ENCODE data around the gene STRBP.
"Not testable (repeated sequence)": the region's sequence is repeated elsewhere in the genome, so short reads cannot be mapped to it uniquely, and the experiment has no call there.

STRBP gene

GRCh38 chr9:123282362-123283047, 14.1 kb upstream of the STRBP start:
- DNase-seq (ENCODE audit: low spot score), result no peak

GRCh38 chr9:123281659-123282350, 13.4 kb upstream of the STRBP start:
- DNase-seq (ENCODE audit: low spot score), result no peak

- DNase-seq (ENCODE audit: low spot score), result not testable (repeated sequence)
These were observed 10.6 kb upstream of the STRBP start for GRCh38 chr9:123278879-123279493.

GRCh38 chr9:123278361-123278760, 10.0 kb upstream of the STRBP start:
- DNase-seq (ENCODE audit: low spot score), result no peak

- no peak for DNase-seq (ENCODE audit: low spot score)
These were observed 8.2 kb upstream of the STRBP start for GRCh38 chr9:123276551-123276950.

- DNase-seq (ENCODE audit: low spot score), result not testable (repeated sequence)
These were observed 2.7 kb upstream of the STRBP start for GRCh38 chr9:123271133-123271532.

- DNase-seq (ENCODE audit: low spot score), result no peak
These were observed 895 bp upstream of the STRBP start for GRCh38 chr9:123269281-123269680.

- DNase-seq (ENCODE audit: low spot score), result peak; percentile 20
These were observed 254 bp downstream of the STRBP start for GRCh38 chr9:123268199-123268464.

GRCh38 chr9:123267481-123268198, 746 bp downstream of the STRBP start:
- no peak for DNase-seq (ENCODE audit: low spot score)

- no peak for DNase-seq (ENCODE audit: low spot score)
These were observed 1.6 kb downstream of the STRBP start for GRCh38 chr9:123266655-123267399.

- no peak for DNase-seq (ENCODE audit: low spot score)
These were observed 2.6 kb downstream of the STRBP start for GRCh38 chr9:123265833-123266232.

GRCh38 chr9:123263227-123263626, 5.2 kb downstream of the STRBP start:
- no peak for DNase-seq (ENCODE audit: low spot score)

GRCh38 chr9:123262338-123262737, 6.0 kb downstream of the STRBP start:
- DNase-seq (ENCODE audit: low spot score), result no peak

GRCh38 chr9:123261006-123261677, 7.2 kb downstream of the STRBP start:
- DNase-seq (ENCODE audit: low spot score), result no peak

GRCh38 chr9:123260340-123260739, 8.0 kb downstream of the STRBP start:
- DNase-seq (ENCODE audit: low spot score), result no peak

GRCh38 chr9:123257276-123257675, 11.1 kb downstream of the STRBP start:
- DNase-seq (ENCODE audit: low spot score), result no peak

- no peak for DNase-seq (ENCODE audit: low spot score)
These were observed 12.7 kb downstream of the STRBP start for GRCh38 chr9:123255718-123256117.

- no peak for DNase-seq (ENCODE audit: low spot score)
These were observed 15.2 kb downstream of the STRBP start for GRCh38 chr9:123253204-123253603.

GRCh38 chr9:123251741-123252140, 16.6 kb downstream of the STRBP start:
- no peak for DNase-seq (ENCODE audit: low spot score)

GRCh38 chr9:123251324-123251723, 17.1 kb downstream of the STRBP start:
- no peak for DNase-seq (ENCODE audit: low spot score)

GRCh38 chr9:123250504-123250903, 17.9 kb downstream of the STRBP start:
- DNase-seq (ENCODE audit: low spot score), result no peak

GRCh38 chr9:123249162-123249561, 19.2 kb downstream of the STRBP start:
- not testable (repeated sequence) for DNase-seq (ENCODE audit: low spot score)

Measured in kidney capillary endothelial cell (primary cell).